Measurements from ENCODE around the gene CMA1. TPM values are rescaled to one million over a fixed set of nuclear protein-coding genes. Genes with fewer than 3 reads are reported as not detected.
"Not testable (repeated sequence)": the region's sequence is repeated elsewhere in the genome, so short reads cannot be mapped to it uniquely, and the experiment has no call there.

Gene CMA1
- not detected in 3 replicates for total RNA-seq

GRCh38 chr14:24508155-24508840 lies at the start of gene CMA1:
Gene CMA1 (minus strand): TSS chr14:24508265. CDS start chr14:24508235, 30 bp downstream.
- H3K27ac Mint-ChIP-seq, result no peak within 1 kb of the TSS
- H3K4me1 Mint-ChIP-seq, result no peaks in the 10 kb centered on the region
- TF ChIP-seq CTCF (IDR thresholded peaks at IDR 0.05; ENCODE audit: unreplicated experiment), result no peak
- no peaks in the 10 kb centered on the region for H3K27me3 Mint-ChIP-seq (ENCODE audit: low read depth)
- no peak within 1 kb of the TSS for H3K4me3 Mint-ChIP-seq
- peaks cover 60% of the 10 kb centered on the region for H3K9me3 Mint-ChIP-seq
- peaks cover 2% of the 10 kb centered on the region for H3K36me3 Mint-ChIP-seq
- no peak for DNase-seq (ENCODE audit: low spot score in 2 of 2, unreplicated experiment in 2 of 2)

- Mint-ChIP-seq H3K36me3 (peaks cover 3% of the 10 kb centered on the region), H3K4me1 (no peaks in the 10 kb centered on the region), H3K9me3 (peaks cover 78% of the 10 kb centered on the region), H3K27me3 (ENCODE audit: low read depth) (no peaks in the 10 kb centered on the region), H3K27ac (no peak overlapping the region), H3K4me3 (no peak overlapping the region)
- TF ChIP-seq CTCF (IDR thresholded peaks at IDR 0.05; ENCODE audit: unreplicated experiment), result no peak
- no peak for DNase-seq (ENCODE audit: low spot score in 2 of 2, unreplicated experiment in 2 of 2)
These were observed 48.7 kb upstream of the CMA1 start for GRCh38 chr14:24556756-24557155.

GRCh38 chr14:24549064-24549463 lies 41.0 kb upstream of the CMA1 start:
- not testable (repeated sequence) for H3K36me3 Mint-ChIP-seq; DNase-seq (ENCODE audit: low spot score in 2 of 2, unreplicated experiment in 2 of 2); H3K4me3 Mint-ChIP-seq; H3K4me1 Mint-ChIP-seq; H3K27ac Mint-ChIP-seq; H3K27me3 Mint-ChIP-seq (ENCODE audit: low read depth)
- H3K9me3 Mint-ChIP-seq, result peaks cover 83% of the 10 kb centered on the region

GRCh38 chr14:24542346-24542936 lies 34.4 kb upstream of the CMA1 start:
- Mint-ChIP-seq H3K9me3 (peaks cover 97% of the 10 kb centered on the region), H3K4me3 (no peak overlapping the region), H3K4me1 (no peaks in the 10 kb centered on the region), H3K36me3 (no peaks in the 10 kb centered on the region), H3K27me3 (ENCODE audit: low read depth) (no peaks in the 10 kb centered on the region), H3K27ac (no peak overlapping the region)
- no peak for DNase-seq (ENCODE audit: low spot score in 2 of 2, unreplicated experiment in 2 of 2)
- TF ChIP-seq CTCF (IDR thresholded peaks at IDR 0.05; ENCODE audit: unreplicated experiment), result no peak

- no peak for TF ChIP-seq CTCF (IDR thresholded peaks at IDR 0.05; ENCODE audit: unreplicated experiment)
- H3K27me3 Mint-ChIP-seq (ENCODE audit: low read depth), result no peaks in the 10 kb centered on the region
- peaks cover 73% of the 10 kb centered on the region for H3K9me3 Mint-ChIP-seq
- H3K36me3 Mint-ChIP-seq, result no peaks in the 10 kb centered on the region
- DNase-seq (ENCODE audit: low spot score in 2 of 2, unreplicated experiment in 2 of 2), result no peak
- H3K4me3 Mint-ChIP-seq, result no peak overlapping the region
- H3K27ac Mint-ChIP-seq, result no peak overlapping the region
- no peaks in the 10 kb centered on the region for H3K4me1 Mint-ChIP-seq
These were observed 27.7 kb upstream of the CMA1 start for GRCh38 chr14:24535737-24536136.

GRCh38 chr14:24534286-24534685 lies 26.2 kb upstream of the CMA1 start:
- H3K4me1 Mint-ChIP-seq, result no peaks in the 10 kb centered on the region
- no peaks in the 10 kb centered on the region for H3K27me3 Mint-ChIP-seq (ENCODE audit: low read depth)
- DNase-seq (ENCODE audit: low spot score in 2 of 2, unreplicated experiment in 2 of 2), result no peak
- H3K9me3 Mint-ChIP-seq, result peaks cover 59% of the 10 kb centered on the region
- no peak for TF ChIP-seq CTCF (IDR thresholded peaks at IDR 0.05; ENCODE audit: unreplicated experiment)
- no peaks in the 10 kb centered on the region for H3K36me3 Mint-ChIP-seq
- H3K27ac Mint-ChIP-seq, result no peak overlapping the region
- H3K4me3 Mint-ChIP-seq, result no peak overlapping the region

GRCh38 chr14:24525877-24526620 lies 18.0 kb upstream of the CMA1 start:
- H3K4me3 Mint-ChIP-seq; H3K36me3 Mint-ChIP-seq; DNase-seq (ENCODE audit: low spot score in 2 of 2, unreplicated experiment in 2 of 2); H3K4me1 Mint-ChIP-seq; H3K27me3 Mint-ChIP-seq (ENCODE audit: low read depth); H3K27ac Mint-ChIP-seq: not testable (repeated sequence)
- H3K9me3 Mint-ChIP-seq, result peaks cover 41% of the 10 kb centered on the region
